HTR-8/SVneo (cell line): ENCODE results near the gene MZB1.
"Not testable (repeated sequence)": the region's sequence is repeated elsewhere in the genome, so short reads cannot be mapped to it uniquely, and the experiment has no call there.

Source experiments
- DNase-seq: peaks from one replicate; pipeline ENCODE4 v3.0.0; 2011; ENCODE audit warnings: low spot score, mixed read lengths; ENCODE audit not compliant: insufficient read length
- FAIRE-seq: peaks from 2 replicates; lab custom pipeline; 2011; peaks lifted over from hg19 to GRCh38; lab: Jason Lieb, UNC

MZB1 gene

DNA sequence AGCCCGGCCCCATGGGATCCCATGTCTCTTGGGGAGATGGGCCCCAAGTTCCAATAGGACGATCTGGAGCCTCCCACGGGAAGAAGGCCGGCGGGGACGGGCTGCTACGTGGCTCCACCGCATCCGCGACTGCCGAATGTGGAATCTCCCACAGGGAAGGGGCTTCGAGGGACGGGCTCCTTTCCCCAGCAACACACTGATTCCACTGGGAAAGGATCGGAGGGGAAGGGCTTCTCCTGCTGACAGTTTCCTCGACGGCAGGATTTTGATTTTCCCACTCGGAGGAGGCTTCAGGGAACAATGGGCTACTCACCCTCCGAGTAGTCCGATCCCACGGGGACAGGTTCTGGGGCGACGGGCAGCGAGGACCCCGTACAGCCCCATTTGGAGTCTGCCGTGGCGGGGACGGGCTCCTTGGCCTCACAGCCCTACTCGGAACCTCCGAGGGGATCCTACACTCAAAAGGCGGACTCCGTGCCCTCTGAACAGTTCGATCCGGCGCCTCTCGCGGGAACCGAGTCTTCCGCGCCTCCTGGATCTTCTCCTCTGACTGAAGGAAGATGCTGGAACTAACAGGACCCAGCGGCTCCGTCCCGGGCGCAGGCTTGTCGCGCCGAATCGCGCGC is 3.9 kb upstream of the MZB1 start:
- FAIRE-seq: no peak
- no peak for DNase-seq

DNA sequence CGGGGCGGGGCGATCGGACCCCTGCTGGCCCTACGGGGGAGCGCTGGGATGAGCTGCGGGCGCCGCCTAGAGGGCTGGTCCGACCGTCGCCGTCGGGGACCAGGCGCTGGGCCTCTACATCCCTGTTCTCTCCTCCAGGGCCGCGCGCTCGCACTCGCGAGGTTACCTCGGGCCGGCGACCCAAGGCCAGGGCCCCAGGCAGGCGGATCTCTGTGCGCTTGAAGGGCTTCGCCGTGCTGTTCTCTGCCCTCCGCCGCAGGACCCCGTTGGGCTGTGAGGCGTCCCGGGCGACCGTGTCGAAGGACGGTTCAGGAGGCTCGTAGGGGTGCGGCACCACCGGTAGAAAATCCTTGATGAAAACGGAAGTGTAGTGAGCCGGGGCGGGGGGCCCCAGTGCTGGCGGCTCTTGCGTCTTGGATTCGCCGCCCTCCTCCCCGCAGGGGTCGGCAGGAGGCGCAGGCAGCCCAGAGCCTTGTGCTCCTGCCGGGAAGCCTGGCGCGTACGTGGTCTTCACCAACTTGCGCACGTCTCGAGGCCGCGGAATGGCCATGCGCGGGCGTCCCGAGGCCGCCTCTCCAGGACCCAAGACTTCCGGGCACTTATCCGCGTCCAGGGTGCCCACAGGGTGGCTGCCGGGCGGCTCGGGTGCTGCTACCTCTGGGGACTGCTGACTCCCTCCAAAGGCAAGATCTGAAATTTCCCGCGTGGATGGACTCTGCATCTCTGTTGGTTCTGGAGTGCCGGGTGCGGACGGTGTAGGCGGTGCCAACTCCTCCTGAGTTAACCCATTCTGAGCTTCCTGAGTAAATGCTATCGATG is 3.2 kb upstream of the MZB1 start:
- DNase-seq (peak; percentile 80), FAIRE-seq (no peak)

DNA sequence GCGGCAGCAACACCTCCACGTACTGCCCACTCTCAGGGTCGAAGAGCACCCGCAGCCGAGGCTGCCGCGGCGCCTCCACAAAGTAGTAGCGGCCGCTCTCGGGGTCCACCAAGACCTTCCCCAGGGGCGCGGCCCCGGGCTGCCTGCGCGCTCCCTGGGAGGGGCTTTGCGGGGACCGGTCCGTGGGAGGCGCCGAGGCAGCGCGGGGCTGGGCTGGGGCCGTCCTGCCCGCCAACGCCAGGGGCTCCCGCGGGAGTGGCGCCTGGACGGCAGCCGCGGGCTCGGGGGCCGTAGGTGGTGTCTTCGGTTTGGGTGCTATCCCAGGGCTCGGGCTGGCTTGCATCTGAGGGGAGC is 2.6 kb upstream of the MZB1 start:
- FAIRE-seq (no peak), DNase-seq (no peak)

DNA sequence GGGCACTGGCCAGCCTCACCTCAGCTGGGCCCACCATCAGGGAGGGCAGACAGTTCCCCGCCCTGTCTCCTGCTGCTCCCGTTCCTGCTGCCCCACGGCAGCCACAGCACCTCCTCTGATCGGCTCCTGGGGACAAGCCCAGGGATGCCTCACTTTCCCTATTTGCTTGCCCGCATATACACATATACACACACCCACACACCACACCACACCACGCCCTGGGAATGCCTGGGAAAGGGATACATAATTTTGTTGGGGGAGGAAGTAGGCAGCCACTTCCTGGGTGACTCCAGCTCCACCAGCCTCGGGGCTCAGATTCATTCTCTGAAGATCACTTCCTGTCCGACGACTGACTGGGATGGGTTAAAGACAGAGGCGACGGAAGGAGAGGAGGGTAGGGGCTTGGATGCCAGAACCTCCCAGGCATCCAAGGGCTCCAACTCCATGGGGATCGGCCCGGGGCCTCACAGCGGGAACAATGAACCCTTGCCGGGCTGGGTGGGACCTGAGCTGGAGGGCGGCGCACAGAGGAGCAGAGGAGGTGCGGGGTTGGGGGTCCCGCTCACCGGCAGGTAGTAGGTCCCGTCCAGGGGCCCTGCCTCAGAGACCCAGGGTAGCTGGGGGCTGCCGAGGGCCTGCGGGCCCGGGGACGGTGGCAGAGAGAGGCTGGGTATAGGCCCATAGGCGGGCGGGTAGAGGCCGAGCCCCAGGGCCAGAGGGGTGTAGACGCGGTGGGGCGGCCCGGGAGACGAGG is 2.0 kb upstream of the MZB1 start:
- DNase-seq (peak; percentile 80), FAIRE-seq (no peak)

DNA sequence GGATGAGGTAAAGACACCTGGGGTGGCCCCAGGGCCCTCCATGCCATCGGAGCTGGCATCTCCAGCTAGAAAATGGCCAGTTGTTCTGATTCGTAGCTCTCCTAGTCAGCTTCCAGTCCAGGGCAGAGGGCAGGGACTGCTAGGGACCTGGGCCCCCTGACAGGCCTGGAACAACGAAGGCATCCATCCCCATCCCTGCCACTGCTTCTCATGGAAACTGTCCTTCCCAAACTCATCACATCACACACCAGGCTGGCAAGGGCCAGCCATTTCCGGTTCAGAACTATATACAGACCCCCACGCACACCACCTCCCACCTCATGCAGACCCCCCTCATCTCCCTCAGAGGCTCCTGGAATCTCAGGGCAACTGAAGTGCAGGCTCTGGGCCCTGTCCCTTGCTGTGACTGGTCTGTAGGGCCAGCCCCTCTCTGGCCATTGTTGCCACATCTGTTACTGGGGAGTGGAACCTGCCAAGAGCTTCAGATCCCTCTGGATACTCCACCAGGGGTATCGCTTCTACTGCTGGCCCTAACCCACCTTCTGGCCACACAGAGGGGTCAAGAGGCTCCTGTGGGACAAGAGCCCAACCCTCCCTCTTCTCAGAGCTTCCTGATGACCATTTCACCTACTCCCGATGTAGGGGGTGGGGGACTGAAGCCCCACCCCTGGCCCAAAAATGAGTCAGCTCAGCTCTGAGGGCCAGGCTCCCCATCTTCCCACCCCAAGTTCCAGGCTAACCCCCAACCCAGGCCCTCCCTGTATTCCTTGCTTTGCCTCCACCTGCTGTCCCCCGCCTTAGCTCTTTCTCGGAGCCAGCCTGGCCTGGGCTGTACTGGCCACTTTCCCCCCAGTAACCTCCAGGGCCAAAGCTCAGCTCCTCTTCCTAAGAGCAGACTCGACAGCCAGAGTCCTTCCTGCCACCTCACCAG is 1.2 kb upstream of the MZB1 start:
- FAIRE-seq (no peak), DNase-seq (no peak)

DNA sequence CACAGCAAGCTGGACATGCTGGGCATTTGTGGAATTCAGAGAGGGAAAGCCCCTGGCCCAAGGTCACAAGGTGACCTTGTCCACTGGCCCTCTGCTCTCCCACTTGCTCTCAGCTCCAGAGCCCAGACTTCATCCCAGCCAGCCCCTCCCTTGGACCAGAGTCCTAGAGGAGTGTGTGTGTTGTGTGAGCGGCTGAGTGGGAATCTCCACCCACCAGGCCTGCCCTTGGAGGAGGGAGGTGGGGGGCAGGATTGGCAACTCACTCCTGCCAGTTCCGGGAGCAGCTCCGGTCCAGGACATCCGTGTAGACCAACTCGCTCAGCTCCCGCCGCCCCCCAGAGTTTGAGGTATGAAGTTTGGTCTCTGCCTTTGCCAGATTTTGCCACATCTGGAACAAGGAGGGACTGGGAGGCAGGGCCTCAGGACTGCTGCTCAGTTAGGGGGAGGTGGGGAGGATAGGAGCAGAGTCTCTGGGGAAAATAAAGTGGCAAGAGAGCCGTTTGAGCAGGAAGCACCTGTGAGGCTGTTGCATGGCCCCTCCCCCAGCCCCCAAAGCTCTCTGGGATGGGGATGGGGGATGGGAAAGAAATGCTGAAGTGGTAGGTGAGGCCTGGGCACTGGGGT is 1.4 kb downstream of the MZB1 start:
- DNase-seq: no peak
- no peak for FAIRE-seq

DNA sequence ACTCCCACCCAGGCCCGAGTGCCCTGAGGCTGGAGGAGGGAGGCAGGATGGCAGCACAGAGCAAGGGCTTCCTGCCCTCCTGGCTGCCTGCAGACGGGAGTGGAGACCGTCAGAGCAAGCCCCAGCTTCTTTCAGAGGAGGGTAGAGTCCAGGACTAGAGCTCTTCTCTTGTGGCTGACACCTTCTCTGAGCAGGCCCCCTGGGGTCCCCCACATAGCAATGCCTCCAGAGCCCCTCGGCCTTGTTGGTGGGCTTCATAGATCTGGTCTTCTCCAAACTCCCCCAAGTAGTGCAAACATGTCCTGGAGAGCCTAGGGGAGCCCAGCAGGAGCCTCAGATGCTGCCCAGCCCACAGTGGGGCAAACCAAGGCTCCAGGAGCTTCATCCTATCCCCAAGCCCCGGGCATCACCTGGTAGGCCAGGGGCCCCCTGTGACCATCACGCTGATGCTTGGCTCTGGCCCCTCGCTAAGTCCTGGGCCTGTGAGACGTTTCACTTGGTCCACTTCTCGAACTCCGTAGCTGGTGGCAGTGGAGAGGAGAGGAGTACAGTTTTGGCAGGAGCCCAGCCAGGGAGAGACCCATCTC is 2.0 kb downstream of the MZB1 start:
- DNase-seq (no peak), FAIRE-seq (no peak)

DNA sequence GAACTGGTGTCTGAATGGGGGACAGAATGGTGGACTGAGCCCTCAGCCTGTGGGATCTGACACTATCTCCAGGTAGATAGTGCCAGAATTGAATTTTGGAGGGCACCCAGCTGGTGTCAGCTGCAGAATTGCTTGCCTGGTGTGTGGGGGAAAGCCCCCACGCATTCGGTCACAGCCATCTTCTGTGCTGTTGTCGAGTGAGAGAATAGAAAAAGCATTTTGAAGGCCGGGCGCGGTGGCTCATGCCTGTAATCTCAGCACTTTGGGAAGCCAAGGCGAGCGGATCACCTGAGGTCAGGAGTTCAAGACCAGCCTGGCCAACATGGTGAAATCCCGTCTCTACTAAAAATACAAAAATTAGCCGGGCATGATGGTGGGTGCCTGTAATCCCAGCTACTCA is 2.8 kb downstream of the MZB1 start:
- DNase-seq, FAIRE-seq: not testable (repeated sequence)

DNA sequence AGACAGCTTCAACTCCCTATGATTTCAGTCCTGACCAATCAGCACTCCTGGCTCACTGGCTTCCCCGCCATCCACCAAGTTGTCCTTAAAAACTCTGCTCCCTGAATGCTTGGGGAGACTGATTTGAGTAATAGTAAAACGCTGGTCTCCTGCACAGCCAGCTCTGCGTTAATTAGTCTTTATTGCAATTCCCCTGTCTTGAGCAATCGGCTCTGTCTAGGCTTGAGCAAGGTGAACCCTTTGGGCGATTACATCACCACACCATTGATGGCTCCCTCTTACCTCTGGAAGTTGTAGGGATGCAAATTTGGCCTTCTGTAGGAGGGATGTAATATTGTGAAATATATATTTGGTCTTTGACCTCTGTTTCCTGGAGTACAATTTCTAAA is 3.7 kb downstream of the MZB1 start:
- no peak for FAIRE-seq
- no peak for DNase-seq

DNA sequence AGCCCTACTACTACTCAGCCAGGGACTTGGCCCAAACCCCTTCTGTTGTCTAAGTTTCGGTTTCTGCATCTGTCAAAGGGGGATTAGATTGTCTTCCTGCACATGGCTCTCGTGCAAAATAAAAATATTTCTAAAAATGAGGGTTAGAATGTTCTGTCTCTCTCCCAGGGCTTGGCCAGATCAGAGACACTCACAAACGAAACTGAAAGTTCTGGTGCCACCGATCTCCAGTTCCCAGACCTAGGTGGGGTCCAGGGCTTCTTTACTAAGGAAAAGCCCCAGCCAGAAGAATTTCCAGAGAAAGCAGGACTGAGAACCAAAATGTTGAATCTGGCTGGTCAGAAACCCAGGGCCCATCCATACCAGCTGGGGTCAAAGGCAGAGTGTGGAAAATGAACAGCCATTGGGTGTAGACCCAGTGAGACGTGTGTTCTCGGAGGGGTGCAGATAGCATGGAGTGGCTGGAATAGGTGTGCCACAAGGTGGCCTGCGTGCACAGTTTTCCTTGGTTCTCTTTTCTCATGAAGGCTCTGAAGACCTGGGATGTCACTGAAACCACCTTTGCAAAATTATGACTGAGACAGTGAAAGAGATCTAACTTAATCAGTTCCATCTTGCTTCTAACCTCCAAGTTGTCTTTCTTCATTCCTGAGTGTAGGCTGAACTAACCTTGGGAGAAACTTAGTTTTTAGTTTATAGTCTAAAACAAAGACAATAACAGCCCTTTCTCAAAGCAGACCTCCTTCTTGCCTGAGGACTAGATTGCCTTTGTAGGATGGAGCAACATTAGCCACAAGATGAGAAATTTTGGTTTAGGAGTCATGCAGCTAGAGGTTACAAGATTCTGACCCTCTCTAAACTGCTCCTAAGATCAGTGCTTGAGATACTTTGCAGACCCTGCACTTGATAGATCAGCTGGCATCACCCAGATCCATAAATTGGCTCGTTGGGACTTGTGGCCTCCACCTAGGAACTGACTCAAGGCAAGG is 4.4 kb downstream of the MZB1 start:
- FAIRE-seq (no peak), DNase-seq (no peak)

DNA sequence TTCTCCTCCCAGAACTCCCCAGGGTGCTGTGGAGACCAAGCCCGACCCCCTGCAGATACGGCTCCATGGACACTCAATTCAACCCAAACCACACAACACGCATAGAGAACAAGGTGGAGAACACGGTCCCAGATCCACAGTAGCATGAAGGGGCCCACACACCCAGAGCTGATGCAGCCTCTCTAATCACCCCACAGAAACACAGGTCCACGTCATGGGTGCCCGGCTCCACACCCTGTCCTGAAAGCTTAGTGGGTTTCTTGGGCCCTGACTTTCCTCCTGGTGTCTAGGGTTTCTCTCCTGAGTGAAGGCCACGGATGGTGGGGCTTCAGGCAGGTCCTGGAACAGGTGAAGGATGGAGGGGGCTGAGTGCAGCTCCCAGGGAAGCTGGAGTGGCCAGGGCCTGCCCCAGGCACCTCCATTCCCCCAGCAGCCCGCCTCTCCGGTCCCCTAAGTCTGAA is 5.1 kb downstream of the MZB1 start:
- FAIRE-seq (no peak), DNase-seq (no peak)

DNA sequence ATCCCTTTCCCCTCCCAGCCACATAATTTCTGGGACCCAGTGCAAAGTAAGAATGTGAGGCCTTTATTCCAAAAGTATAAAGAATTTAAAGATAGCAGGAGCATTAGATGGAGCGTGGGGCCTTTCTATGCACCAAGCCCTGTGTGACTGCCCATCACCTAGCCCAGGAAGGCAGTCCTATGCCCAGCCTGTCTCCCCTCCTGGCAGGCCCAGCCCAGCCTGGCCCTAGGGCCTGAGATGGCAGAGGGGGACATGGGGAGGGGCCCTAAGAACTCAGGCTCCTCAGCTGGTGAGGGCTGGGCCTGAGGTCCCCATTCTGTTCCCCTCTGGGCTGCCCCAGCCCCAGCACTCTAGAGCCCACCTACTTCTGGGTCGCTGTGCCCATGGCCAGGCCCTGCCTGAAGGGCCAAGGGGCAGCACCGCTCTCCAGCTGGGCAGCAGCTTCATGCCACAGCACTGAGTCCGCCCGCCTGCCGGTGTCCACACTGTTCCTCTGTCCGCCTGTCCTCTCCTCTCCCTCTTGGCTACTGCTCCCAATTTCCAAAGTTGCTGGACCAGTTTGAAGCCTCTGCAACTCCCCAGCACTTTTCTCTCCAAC is 5.6 kb downstream of the MZB1 start:
- DNase-seq: no peak
- no peak for FAIRE-seq

DNA sequence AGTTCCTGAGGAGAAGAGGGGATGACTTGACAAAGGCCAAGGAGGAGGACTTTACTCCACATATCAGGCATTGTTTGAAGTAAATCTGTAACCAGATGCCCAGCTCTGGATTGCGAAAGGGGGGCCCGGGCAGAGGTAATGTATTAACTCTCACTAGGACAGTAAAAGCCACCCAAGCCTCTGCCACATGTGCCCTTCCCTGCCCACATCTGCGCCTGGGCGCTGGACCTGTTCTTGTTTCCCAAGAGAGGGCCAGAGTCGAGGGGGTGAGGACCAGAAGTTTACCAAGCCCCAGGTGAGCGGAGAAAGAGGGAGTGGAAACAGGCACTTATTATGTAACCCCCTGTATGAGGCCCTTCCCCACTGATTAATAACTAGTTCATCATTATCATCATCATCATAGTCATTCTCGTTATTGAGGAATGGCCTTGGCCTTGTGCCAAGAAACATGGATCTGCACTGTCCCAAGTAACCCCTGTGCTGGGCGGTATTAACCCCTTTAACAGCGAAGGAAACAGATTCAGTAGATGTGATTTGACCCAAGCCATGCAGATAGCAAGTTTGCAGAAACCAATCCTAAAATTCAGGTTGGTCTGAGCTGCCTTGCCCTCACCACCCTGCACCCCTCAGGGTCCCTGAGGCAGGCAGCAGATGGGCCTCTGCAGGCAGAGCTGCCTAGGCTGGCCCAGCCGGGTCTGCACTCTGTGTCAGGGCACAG is 6.3 kb downstream of the MZB1 start, which contains the start of gene SLC23A1:
Gene SLC23A1 (minus strand): TSS at position 23 of the 718 bp plus-strand sequence. CDS start 44 bp downstream, outside the sequence.
- FAIRE-seq (no peak), DNase-seq (no peak)

DNA sequence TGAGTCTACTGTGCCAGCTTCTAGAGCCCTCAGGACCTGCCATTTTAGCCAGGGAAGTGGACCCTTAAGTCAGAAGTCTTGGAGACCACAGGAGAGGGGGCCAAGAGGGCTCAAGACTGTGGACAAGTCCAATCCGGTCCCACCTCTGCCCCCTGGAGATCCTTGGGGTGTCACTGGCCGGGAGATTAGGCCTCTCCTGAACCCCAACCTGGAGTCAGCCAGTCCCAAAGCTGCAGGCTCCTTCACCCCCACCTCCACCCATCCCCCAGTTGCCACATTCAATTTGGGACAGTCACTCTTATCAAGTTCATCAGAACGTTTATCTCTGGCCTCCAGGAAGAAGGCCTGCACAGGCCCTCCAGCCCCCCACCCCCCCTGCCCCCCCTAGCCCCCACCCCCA is 6.9 kb downstream of the MZB1 start:
- no peak for DNase-seq
- FAIRE-seq: no peak

DNA sequence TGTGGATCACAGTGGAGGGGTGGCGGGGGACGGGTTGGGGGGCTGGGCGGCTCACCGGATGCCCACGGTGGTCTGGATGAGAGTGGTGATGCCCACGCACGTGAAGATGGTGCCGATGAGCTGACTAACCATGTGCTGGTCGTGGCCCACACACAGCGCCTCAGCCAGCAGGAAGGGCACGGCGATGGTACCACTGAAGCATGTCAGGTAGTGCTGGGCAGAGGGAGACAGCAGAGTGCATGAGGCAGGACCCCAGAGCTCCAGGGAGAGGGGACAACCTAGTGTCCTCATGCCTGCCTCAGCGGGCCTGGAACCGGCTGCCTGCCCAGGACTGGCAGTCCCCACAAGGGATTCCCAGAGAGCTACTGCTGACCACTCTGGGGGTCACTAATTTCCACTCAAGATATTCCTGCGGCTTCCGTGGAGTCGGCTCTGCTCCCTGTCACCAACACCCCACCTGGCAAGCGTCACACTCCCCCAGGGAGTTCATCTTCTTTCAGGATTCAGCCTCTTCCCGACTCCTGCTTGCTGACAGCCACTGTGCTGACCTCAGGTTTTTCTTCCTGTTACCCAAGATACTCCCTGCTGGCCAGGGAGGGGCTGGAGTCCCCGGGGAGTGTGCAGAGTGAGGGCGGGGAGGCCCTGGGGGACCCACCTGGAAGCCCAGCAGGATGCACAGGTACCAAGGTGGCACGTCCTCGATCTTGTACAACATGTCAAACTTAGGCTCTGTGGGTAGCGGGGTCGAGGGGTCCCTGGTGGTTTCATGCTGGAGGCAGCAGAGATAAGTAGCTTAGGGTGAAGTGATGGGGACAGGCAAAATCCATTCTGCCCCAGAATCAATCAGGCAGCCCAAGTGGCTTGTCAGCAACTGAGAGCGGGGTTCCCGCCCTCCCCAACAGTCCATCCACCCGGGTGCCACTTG is 7.6 kb downstream of the MZB1 start:
- FAIRE-seq: no peak

More for the DNA sequence above, 7.6 kb downstream of the MZB1 start:
- DNase-seq: no peak
